Measurements from ENCODE around the gene UBQLN4. TPM values are rescaled to one million over a fixed set of nuclear protein-coding genes. Genes with fewer than 3 reads are reported as not detected.

Gene UBQLN4
- total and polyA plus RNA-seq, 4 donors = 7.4 to 17.8 (median 11.3) TPM

DNA sequence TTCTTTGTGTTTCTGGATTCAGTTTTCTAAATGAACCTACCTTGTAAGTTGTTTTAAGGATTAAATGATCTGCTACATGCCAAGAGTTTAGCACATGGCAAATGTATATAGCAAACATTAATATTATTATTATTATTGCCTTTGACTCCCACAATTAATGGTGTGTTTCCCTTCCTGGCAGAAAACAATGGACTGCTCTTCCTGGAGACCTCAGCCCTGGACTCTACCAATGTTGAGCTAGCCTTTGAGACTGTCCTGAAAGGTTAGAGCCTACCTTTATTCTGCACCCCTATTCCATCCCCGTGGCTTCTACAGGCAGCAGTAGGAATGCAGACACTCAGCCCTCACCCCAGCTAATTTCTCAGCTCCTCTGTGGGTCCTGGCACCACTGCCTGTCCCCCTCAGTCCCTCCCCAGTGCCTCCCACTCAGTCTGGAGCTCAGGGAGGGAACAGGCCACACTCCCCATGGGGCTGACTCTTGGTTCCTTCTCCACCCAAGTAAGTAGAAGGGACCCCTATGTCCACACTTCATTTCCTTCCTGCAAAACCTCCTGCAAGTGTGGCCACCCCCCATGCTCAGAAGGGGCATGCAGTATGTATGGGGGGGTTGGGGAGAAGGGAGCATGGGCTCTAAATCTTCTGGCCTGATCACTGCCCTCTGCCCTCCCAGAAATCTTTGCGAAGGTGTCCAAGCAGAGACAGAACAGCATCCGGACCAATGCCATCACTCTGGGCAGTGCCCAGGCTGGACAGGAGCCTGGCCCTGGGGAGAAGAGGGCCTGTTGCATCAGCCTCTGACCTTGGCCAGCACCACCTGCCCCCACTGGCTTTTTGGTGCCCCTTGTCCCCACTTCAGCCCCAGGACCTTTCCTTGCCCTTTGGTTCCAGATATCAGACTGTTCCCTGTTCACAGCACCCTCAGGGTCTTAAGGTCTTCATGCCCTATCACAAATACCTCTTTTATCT lies 16.2 kb upstream of the UBQLN4 start (continued):
- TF ChIP-seq FOXA1 (IDR thresholded peaks at IDR 0.05) (no peak), GABPA (IDR thresholded peaks at IDR 0.05 in 1 of 2, conservative IDR thresholded peaks at IDR 0.05 in 1 of 2) (peak in 1 of 2 donors; percentile 73), NR2F2 (IDR thresholded peaks at IDR 0.05) (peak; percentile 89), JUND (IDR thresholded peaks at IDR 0.05) (peak; percentile 49 to 89), TAF1 (conservative IDR thresholded peaks at IDR 0.05) (peak; percentile 53)
- TF ChIP-seq, protein P1, sequence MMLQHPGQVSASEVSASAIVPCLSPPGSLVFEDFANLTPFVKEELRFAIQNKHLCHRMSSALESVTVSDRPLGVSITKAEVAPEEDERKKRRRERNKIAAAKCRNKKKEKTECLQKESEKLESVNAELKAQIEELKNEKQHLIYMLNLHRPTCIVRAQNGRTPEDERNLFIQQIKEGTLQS (IDR thresholded peaks at IDR 0.05) = peak; percentile 98

DNA sequence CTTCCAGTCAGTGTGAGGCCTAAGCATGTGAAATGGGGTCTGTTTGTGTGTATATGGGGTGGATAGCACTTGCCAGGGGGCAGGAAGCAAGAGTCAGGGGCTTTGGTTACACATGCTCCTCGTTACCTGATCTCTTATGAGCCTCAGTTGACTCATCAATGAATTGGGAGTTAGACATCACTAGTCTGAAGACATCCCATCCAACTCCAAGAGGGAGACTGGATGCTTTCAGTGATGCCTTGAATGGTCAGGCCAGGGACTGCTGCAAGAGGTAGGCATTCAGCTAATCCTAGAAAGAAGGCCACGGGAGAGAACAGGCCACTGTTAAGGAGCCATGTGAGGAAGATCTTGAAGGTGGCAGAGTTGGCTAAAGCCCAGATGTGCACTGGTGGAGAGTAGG lies 13.7 kb upstream of the UBQLN4 start:
- Histone ChIP-seq H3K9me3 (ENCODE audit: control insufficient read depth in 4 of 4, low read length in 3 of 4) (no peaks in the 10 kb centered on the region), H3K4me1 (ENCODE audit: control insufficient read depth in 4 of 4, insufficient read depth in 4 of 4, low read length in 3 of 4) (peaks cover 7 to 18% (median 15%) of the 10 kb centered on the region in 4 donors), H3K4me3 (ENCODE audit: low read depth in 1 of 3, low read length in 3 of 3) (no peak overlapping the region), H3K27me3 (ENCODE audit: control insufficient read depth in 4 of 4, insufficient read depth in 4 of 4, low read length in 3 of 4) (no peaks in the 10 kb centered on the region), H3K9ac (ENCODE audit: low read depth in 1 of 2, low read length in 2 of 2) (no peak overlapping the region), H3K36me3 (ENCODE audit: control insufficient read depth in 4 of 4, insufficient read depth in 3 of 4, low read depth in 1 of 4, low read length in 3 of 4) (no peaks in the 10 kb centered on the region), H3K27ac (ENCODE audit: low read depth in 1 of 2, low read length in 2 of 2) (no peak overlapping the region)
- no peak for TF ChIP-seq HNF4A (conservative IDR thresholded peaks at IDR 0.05)
- TF ChIP-seq RAD21 (IDR thresholded peaks at IDR 0.05) = no peak
- no peak for TF ChIP-seq TAF1 (conservative IDR thresholded peaks at IDR 0.05)
- no peak for TF ChIP-seq NR2F2 (IDR thresholded peaks at IDR 0.05)
- TF ChIP-seq, protein P2, sequence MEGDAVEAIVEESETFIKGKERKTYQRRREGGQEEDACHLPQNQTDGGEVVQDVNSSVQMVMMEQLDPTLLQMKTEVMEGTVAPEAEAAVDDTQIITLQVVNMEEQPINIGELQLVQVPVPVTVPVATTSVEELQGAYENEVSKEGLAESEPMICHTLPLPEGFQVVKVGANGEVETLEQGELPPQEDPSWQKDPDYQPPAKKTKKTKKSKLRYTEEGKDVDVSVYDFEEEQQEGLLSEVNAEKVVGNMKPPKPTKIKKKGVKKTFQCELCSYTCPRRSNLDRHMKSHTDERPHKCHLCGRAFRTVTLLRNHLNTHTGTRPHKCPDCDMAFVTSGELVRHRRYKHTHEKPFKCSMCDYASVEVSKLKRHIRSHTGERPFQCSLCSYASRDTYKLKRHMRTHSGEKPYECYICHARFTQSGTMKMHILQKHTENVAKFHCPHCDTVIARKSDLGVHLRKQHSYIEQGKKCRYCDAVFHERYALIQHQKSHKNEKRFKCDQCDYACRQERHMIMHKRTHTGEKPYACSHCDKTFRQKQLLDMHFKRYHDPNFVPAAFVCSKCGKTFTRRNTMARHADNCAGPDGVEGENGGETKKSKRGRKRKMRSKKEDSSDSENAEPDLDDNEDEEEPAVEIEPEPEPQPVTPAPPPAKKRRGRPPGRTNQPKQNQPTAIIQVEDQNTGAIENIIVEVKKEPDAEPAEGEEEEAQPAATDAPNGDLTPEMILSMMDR (IDR thresholded peaks at IDR 0.05; ENCODE audit: low read depth, low read length, missing input control) = no peak
- TF ChIP-seq, protein P1 (IDR thresholded peaks at IDR 0.05) = no peak
- TF ChIP-seq JUND (IDR thresholded peaks at IDR 0.05) = no peak
- TF ChIP-seq SP1 (IDR thresholded peaks at IDR 0.05) = no peak
- 83% methylated on average over 2 of the region's 2 CpGs for whole genome bisulfite sequencing
- no peak for DNase-seq (ENCODE audit: low spot score)

DNA sequence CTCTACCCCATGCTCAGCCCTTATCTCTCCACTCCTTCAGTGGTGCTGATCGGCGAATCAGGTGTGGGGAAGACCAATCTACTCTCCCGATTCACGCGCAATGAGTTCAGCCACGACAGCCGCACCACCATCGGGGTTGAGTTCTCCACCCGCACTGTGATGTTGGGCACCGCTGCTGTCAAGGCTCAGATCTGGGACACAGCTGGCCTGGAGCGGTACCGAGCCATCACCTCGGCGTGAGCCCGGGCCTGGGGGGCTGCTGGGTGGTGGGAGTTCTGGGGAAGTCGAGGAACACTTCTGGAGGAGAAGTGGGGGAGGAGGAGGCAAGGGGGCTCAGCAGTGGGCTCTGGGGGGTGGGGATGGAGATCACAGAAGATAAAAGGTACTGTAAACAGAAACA lies 12.3 kb upstream of the UBQLN4 start:
- TF ChIP-seq FOXA1 (IDR thresholded peaks at IDR 0.05) (no peak), HNF4G (IDR thresholded peaks at IDR 0.05) (no peak), TAF1 (conservative IDR thresholded peaks at IDR 0.05) (no peak), RAD21 (IDR thresholded peaks at IDR 0.05) (no peak)
- TF ChIP-seq, protein P2 (IDR thresholded peaks at IDR 0.05; ENCODE audit: low read depth, low read length, missing input control) = no peak

More for the DNA sequence above, 12.3 kb upstream of the UBQLN4 start:
- WGBS = 87% methylated on average over 16 of the region's 16 CpGs
- H3K9ac ChIP-seq (ENCODE audit: low read depth in 1 of 2, low read length in 2 of 2) = no peak overlapping the region
- H3K36me3 ChIP-seq (ENCODE audit: control insufficient read depth in 4 of 4, insufficient read depth in 3 of 4, low read depth in 1 of 4, low read length in 3 of 4) = no peaks in the 10 kb centered on the region
- peaks cover 6 to 17% (median 15%) of the 10 kb centered on the region in 4 donors for H3K4me1 ChIP-seq (ENCODE audit: control insufficient read depth in 4 of 4, insufficient read depth in 4 of 4, low read length in 3 of 4)
- H3K9me3 ChIP-seq (ENCODE audit: control insufficient read depth in 4 of 4, low read length in 3 of 4) = no peaks in the 10 kb centered on the region
- no peak overlapping the region for H3K4me3 ChIP-seq (ENCODE audit: low read depth in 1 of 3, low read length in 3 of 3)
- DNase-seq (ENCODE audit: low spot score) = no peak
- no peak overlapping the region for H3K27ac ChIP-seq (ENCODE audit: low read depth in 1 of 2, low read length in 2 of 2)
- H3K27me3 ChIP-seq (ENCODE audit: control insufficient read depth in 4 of 4, insufficient read depth in 4 of 4, low read length in 3 of 4) = no peaks in the 10 kb centered on the region

Measured in liver (tissue), 9 donors.